HG03135 (cell line): ENCODE results near the gene LRRC8B.
A peak's percentile ranks its signal among the peaks of the same experiment; 100 is the strongest.
"Not testable (repeated sequence)": the region's sequence is repeated elsewhere in the genome, so short reads cannot be mapped to it uniquely, and the experiment has no call there.

Experiments used
- ATAC-seq: cut with Tn5 transposase; IDR thresholded peaks from one replicate; pipeline ENCODE4 v1.9.1; 2021; ENCODE audit warnings: mild to moderate bottlenecking, moderate library complexity; ENCODE audit not compliant: unreplicated experiment

Gene LRRC8B

GRCh38 chr1:89523572-89524368, 859 bp upstream of the LRRC8B start:
- ATAC-seq: peak; percentile 5

GRCh38 chr1:89525169-89525855, 683 bp downstream of the LRRC8B start:
- ATAC-seq: peak; percentile 39

GRCh38 chr1:89527256-89527655, 2.6 kb downstream of the LRRC8B start:
- ATAC-seq: no peak

GRCh38 chr1:89527750-89528381, 3.2 kb downstream of the LRRC8B start:
- no peak for ATAC-seq

- ATAC-seq: no peak
Observed at GRCh38 chr1:89528382-89528780, 3.8 kb downstream of the LRRC8B start.

- no peak for ATAC-seq
Observed at GRCh38 chr1:89529196-89529595, 4.6 kb downstream of the LRRC8B start.

GRCh38 chr1:89530444-89531089, 5.9 kb downstream of the LRRC8B start:
- no peak for ATAC-seq

- no peak for ATAC-seq
Observed at GRCh38 chr1:89531480-89532139, 7.0 kb downstream of the LRRC8B start.

- no peak for ATAC-seq
Observed at GRCh38 chr1:89532228-89532627, 7.6 kb downstream of the LRRC8B start.

GRCh38 chr1:89532866-89533265, 8.2 kb downstream of the LRRC8B start:
- no peak for ATAC-seq

GRCh38 chr1:89535537-89535936, 10.9 kb downstream of the LRRC8B start:
- ATAC-seq: no peak

- no peak for ATAC-seq
Observed at GRCh38 chr1:89536555-89537341, 12.1 kb downstream of the LRRC8B start.

- ATAC-seq: no peak
Observed at GRCh38 chr1:89538361-89538760, 13.7 kb downstream of the LRRC8B start.

- no peak for ATAC-seq
Observed at GRCh38 chr1:89539128-89539527, 14.5 kb downstream of the LRRC8B start.

GRCh38 chr1:89540406-89540970, 15.9 kb downstream of the LRRC8B start:
- no peak for ATAC-seq

GRCh38 chr1:89542345-89542744, 17.7 kb downstream of the LRRC8B start:
- ATAC-seq: no peak

- not testable (repeated sequence) for ATAC-seq
Observed at GRCh38 chr1:89543632-89544031, 19.0 kb downstream of the LRRC8B start.

GRCh38 chr1:89545264-89546038, 20.8 kb downstream of the LRRC8B start:
- no peak for ATAC-seq
